Activated B cell treated with CpG ODN at 0.5 μM for 24 hours (primary cell): ENCODE data around the gene FAM193B. TPM values are rescaled to one million over a fixed set of nuclear protein-coding genes. Genes with fewer than 3 reads are reported as not detected.

ENCODE experiments used
- ATAC-seq: fragments of 200-7000 bp; cut with Tn5 transposase; one replicate; pipeline ENCODE4 v1.10.0; 2021; ENCODE audit warnings: low read depth, mild to moderate bottlenecking, moderate library complexity
- CTCF ChIA-PET: fragments of 350-600 bp; sonication (Branson Sonifier 250); formaldehyde crosslinking; loops from one replicate; lab custom pipeline; 2021; ENCODE audit warnings: antibody characterized with exemption; lab: Charles Lee
- POLR2A ChIA-PET: fragments of 350-600 bp; sonication (Branson Sonifier 250); formaldehyde crosslinking; loops from one replicate; lab custom pipeline; 2021; ENCODE audit warnings: antibody characterized with exemption; lab: Charles Lee
- DNase-seq: peaks from one replicate; pipeline ENCODE4 v3.0.0; 2022
- H3K27ac Mint-ChIP-seq: one replicate; pipeline ENCODE4 v1.8.0; 2020; ENCODE audit warnings: mixed read lengths
- H3K27me3 Mint-ChIP-seq: one replicate; pipeline ENCODE4 v1.8.0; 2021; ENCODE audit warnings: mixed read lengths
- H3K36me3 Mint-ChIP-seq: one replicate; pipeline ENCODE4 v1.8.0; 2021; ENCODE audit warnings: low read depth, mixed read lengths
- H3K4me1 Mint-ChIP-seq: one replicate; pipeline ENCODE4 v1.8.0; 2021; ENCODE audit warnings: mixed read lengths
- H3K4me3 Mint-ChIP-seq: one replicate; pipeline ENCODE4 v1.8.0; 2020; ENCODE audit warnings: mild to moderate bottlenecking, mixed read lengths
- H3K9me3 Mint-ChIP-seq: one replicate; pipeline ENCODE4 v1.8.0; 2020; ENCODE audit warnings: mixed read lengths
- CTCF ChIP-seq: fragments of 200-600 bp; IDR thresholded peaks from one replicate; pipeline ENCODE4 v1.8.0; 2022; ENCODE audit warnings: antibody characterized with exemption, mild to moderate bottlenecking
- intact Hi-C: fragments of 100-400 bp; cut with micrococcal nuclease; formaldehyde crosslinking; loops from one replicate; pipeline ENCODE4 v1.15.1; 2024
- total RNA-seq: library from RNA; stranded (reverse); gene quantifications from 2 replicates; pipeline ENCODE4 v1.2.3, GENCODE V29; 2022

Gene FAM193B
- total RNA-seq: 108 and 121 TPM in 2 replicates

- H3K27ac Mint-ChIP-seq: peak within 1 kb of the TSS; percentile 77
- H3K4me1 Mint-ChIP-seq: peaks cover 29% of the 10 kb centered on the region
- peak; percentile 99 for ATAC-seq
- CTCF ChIA-PET: no interaction called here
- no peak for TF ChIP-seq CTCF
- DNase-seq: peak; percentile 93
- no peaks in the 10 kb centered on the region for H3K27me3 Mint-ChIP-seq
- no peaks in the 10 kb centered on the region for H3K9me3 Mint-ChIP-seq
- intact Hi-C loops: loop anchor here (1.0 to 2.0 kb wide), 4 partner anchors 37 to 57 kb away; partner anchors contain the start of genes B4GALT7, PDLIM7 and TMED9
- POLR2A ChIA-PET: no interaction called here
- H3K36me3 Mint-ChIP-seq: peaks cover 13% of the 10 kb centered on the region
- peak within 1 kb of the TSS; percentile 88 for H3K4me3 Mint-ChIP-seq
These were observed at the start of gene FAM193B for GRCh38 chr5:177554474-177555111. Gene FAM193B, minus strand, starts transcription at chr5:177554563. Its CDS starts 105 bp downstream, at chr5:177554458.

- Mint-ChIP-seq H3K27me3 (no peaks in the 10 kb centered on the region), H3K4me3 (no peak overlapping the region), H3K4me1 (peaks cover 39% of the 10 kb centered on the region), H3K36me3 (peaks cover 32% of the 10 kb centered on the region), H3K27ac (no peak overlapping the region), H3K9me3 (no peaks in the 10 kb centered on the region)
- TF ChIP-seq CTCF: no peak
- CTCF ChIA-PET: no interaction called here
- ATAC-seq (no peak), DNase-seq (no peak)
- intact Hi-C loops: loop anchor here (10.0 kb wide), 1 partner anchor 551 kb away; the partner anchor contains the start of gene NHP2
- POLR2A ChIA-PET: no interaction called here
These were observed 49.8 kb upstream of the FAM193B start for GRCh38 chr5:177604116-177604521.

GRCh38 chr5:177603631-177604030 lies 49.3 kb upstream of the FAM193B start:
- intact Hi-C loops: loop anchor here (10.0 kb wide), 1 partner anchor 551 kb away; the partner anchor contains the start of gene NHP2
- H3K27ac Mint-ChIP-seq: no peak overlapping the region

GRCh38 chr5:177602458-177602830 lies 48.1 kb upstream of the FAM193B start:
- Mint-ChIP-seq H3K9me3 (no peaks in the 10 kb centered on the region), H3K27ac (no peak overlapping the region), H3K4me3 (no peak overlapping the region), H3K4me1 (peaks cover 41% of the 10 kb centered on the region), H3K36me3 (peaks cover 27% of the 10 kb centered on the region), H3K27me3 (no peaks in the 10 kb centered on the region)
- TF ChIP-seq CTCF: no peak
- CTCF ChIA-PET: interaction anchor here (0.7 kb wide), 1 partner anchor 9 kb away, joined by 3 read pairs; no protein-coding TSS in a partner anchor
- no peak for ATAC-seq
- POLR2A ChIA-PET: no interaction called here
- DNase-seq: no peak
- intact Hi-C loops: loop anchor here (10.0 kb wide), 1 partner anchor 552 kb away; the partner anchor contains the start of gene NHP2

More at GRCh38 chr5:177603631-177604030, 49.3 kb upstream of the FAM193B start:
- no peaks in the 10 kb centered on the region for H3K9me3 Mint-ChIP-seq
- H3K36me3 Mint-ChIP-seq: peaks cover 30% of the 10 kb centered on the region
- peaks cover 43% of the 10 kb centered on the region for H3K4me1 Mint-ChIP-seq
- no peak overlapping the region for H3K4me3 Mint-ChIP-seq
- no peak for TF ChIP-seq CTCF
- no peak for ATAC-seq
- ChIA-PET POLR2A (no interaction called here), CTCF (no interaction called here)
- H3K27me3 Mint-ChIP-seq: no peaks in the 10 kb centered on the region
- no peak for DNase-seq
